ENCODE data around the gene TENT4A. TPM values are rescaled to one million over a fixed set of nuclear protein-coding genes. Genes with fewer than 3 reads are reported as not detected.

TENT4A gene
- total RNA-seq, 1 donor from 2014 or later, result 21.6 TPM

GRCh38 chr5:6753851-6754250, 40.6 kb downstream of the TENT4A start:
- H3K4me1 Mint-ChIP-seq (ENCODE audit: unreplicated experiment), result no peaks in the 10 kb centered on the region
- no peak overlapping the region for H3K4me3 Mint-ChIP-seq (ENCODE audit: unreplicated experiment)
- no peaks in the 10 kb centered on the region for H3K27me3 Mint-ChIP-seq (ENCODE audit: unreplicated experiment)
- no peak for TF ChIP-seq CTCF (IDR thresholded peaks at IDR 0.05)
- H3K9me3 Mint-ChIP-seq (ENCODE audit: unreplicated experiment), result no peaks in the 10 kb centered on the region
- peaks cover 52% of the 10 kb centered on the region for H3K36me3 Mint-ChIP-seq (ENCODE audit: unreplicated experiment)
- no peak overlapping the region for H3K27ac Mint-ChIP-seq (ENCODE audit: unreplicated experiment)
- no peak for DNase-seq (ENCODE audit: extremely low spot score, unreplicated experiment)

GRCh38 chr5:6754766-6755165, 41.5 kb downstream of the TENT4A start:
- TF ChIP-seq CTCF (IDR thresholded peaks at IDR 0.05), result no peak
- DNase-seq (ENCODE audit: extremely low spot score, unreplicated experiment), result no peak
- Mint-ChIP-seq H3K27ac (ENCODE audit: unreplicated experiment) (no peak overlapping the region), H3K36me3 (ENCODE audit: unreplicated experiment) (peaks cover 51% of the 10 kb centered on the region), H3K27me3 (ENCODE audit: unreplicated experiment) (no peaks in the 10 kb centered on the region), H3K9me3 (ENCODE audit: unreplicated experiment) (no peaks in the 10 kb centered on the region), H3K4me3 (ENCODE audit: unreplicated experiment) (no peak overlapping the region), H3K4me1 (ENCODE audit: unreplicated experiment) (no peaks in the 10 kb centered on the region)

GRCh38 chr5:6755519-6755918, 42.3 kb downstream of the TENT4A start:
- Mint-ChIP-seq H3K36me3 (ENCODE audit: unreplicated experiment) (peaks cover 51% of the 10 kb centered on the region), H3K9me3 (ENCODE audit: unreplicated experiment) (no peaks in the 10 kb centered on the region), H3K27ac (ENCODE audit: unreplicated experiment) (no peak overlapping the region), H3K4me3 (ENCODE audit: unreplicated experiment) (no peak overlapping the region), H3K27me3 (ENCODE audit: unreplicated experiment) (no peaks in the 10 kb centered on the region), H3K4me1 (ENCODE audit: unreplicated experiment) (no peaks in the 10 kb centered on the region)
- TF ChIP-seq CTCF (IDR thresholded peaks at IDR 0.05), result no peak
- DNase-seq (ENCODE audit: extremely low spot score, unreplicated experiment), result no peak

- no peak overlapping the region for H3K27ac Mint-ChIP-seq (ENCODE audit: unreplicated experiment)
- H3K4me3 Mint-ChIP-seq (ENCODE audit: unreplicated experiment), result no peak overlapping the region
- no peaks in the 10 kb centered on the region for H3K27me3 Mint-ChIP-seq (ENCODE audit: unreplicated experiment)
- peaks cover 51% of the 10 kb centered on the region for H3K36me3 Mint-ChIP-seq (ENCODE audit: unreplicated experiment)
- H3K9me3 Mint-ChIP-seq (ENCODE audit: unreplicated experiment), result no peaks in the 10 kb centered on the region
- DNase-seq (ENCODE audit: extremely low spot score, unreplicated experiment), result no peak
- no peak for TF ChIP-seq CTCF (IDR thresholded peaks at IDR 0.05)
- no peaks in the 10 kb centered on the region for H3K4me1 Mint-ChIP-seq (ENCODE audit: unreplicated experiment)
Measured at GRCh38 chr5:6755941-6756340, 42.7 kb downstream of the TENT4A start.

- H3K9me3 Mint-ChIP-seq (ENCODE audit: unreplicated experiment), result no peaks in the 10 kb centered on the region
- no peak overlapping the region for H3K27ac Mint-ChIP-seq (ENCODE audit: unreplicated experiment)
- DNase-seq (ENCODE audit: extremely low spot score, unreplicated experiment), result no peak
- no peaks in the 10 kb centered on the region for H3K27me3 Mint-ChIP-seq (ENCODE audit: unreplicated experiment)
- H3K36me3 Mint-ChIP-seq (ENCODE audit: unreplicated experiment), result peaks cover 39% of the 10 kb centered on the region
- no peak overlapping the region for H3K4me3 Mint-ChIP-seq (ENCODE audit: unreplicated experiment)
- TF ChIP-seq CTCF (IDR thresholded peaks at IDR 0.05), result no peak
- no peaks in the 10 kb centered on the region for H3K4me1 Mint-ChIP-seq (ENCODE audit: unreplicated experiment)
Measured at GRCh38 chr5:6757414-6757969, 44.3 kb downstream of the TENT4A start.

Measured in osteocyte (in vitro differentiated cells).